NCI-H2107 treated with DMSO at 0.1 percent for 48 hours (cell line): Measurements from ENCODE around the gene RPS21.

Experiments used
- DNase-seq: peaks from one replicate; lab custom pipeline; 2025; ENCODE audit not compliant: unreplicated experiment; lab: John Stamatoyannopoulos, UW

RPS21 gene

DNA sequence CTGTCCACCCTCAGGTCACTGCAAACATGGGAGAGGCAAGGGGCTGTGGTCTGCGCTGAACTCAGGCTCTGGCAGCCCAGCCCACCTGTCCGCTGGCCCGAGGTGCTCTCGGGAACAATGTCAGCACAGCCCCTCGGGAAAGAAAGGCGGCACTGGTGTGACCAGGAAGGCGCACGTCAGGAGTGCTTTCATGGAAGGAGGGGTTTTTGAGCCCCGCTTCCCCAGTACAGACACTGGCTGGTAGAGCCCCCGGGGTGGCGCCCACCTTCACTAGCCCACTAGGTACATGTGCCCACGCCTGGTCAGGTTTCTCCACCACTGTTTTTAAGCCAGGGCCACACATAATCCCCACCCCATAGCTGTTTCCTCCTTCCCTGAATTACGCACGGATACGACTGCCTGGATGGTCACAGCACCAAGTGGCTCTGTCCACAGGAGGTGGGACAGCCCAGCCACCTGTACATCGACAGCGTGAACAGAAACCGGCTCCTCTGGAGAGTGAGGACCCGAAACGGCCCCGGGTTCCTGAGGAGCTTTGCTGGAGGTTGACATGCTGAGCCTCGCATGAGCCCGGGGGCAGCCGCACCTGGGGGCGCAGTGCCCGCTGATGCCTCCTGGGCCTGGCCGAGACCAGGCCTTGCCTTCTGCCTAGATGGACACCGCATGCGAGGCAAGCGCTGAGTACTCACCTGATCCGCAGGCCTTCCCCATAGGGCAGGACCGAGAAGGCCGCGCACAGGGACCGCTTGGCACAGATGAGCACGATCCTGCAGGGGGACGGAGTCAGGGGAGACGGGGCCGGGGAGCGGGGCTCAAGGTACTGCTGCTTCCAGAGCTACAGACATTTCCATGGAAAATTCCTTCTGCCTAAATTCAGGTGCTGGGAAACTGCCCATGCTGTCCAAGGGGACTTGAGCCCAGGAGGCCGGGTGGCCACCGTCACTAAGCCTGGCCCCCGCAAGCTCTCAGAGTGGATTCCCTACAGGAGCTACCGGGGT, 7.6 kb downstream of the RPS21 start:
- DNase-seq = no peak

DNA sequence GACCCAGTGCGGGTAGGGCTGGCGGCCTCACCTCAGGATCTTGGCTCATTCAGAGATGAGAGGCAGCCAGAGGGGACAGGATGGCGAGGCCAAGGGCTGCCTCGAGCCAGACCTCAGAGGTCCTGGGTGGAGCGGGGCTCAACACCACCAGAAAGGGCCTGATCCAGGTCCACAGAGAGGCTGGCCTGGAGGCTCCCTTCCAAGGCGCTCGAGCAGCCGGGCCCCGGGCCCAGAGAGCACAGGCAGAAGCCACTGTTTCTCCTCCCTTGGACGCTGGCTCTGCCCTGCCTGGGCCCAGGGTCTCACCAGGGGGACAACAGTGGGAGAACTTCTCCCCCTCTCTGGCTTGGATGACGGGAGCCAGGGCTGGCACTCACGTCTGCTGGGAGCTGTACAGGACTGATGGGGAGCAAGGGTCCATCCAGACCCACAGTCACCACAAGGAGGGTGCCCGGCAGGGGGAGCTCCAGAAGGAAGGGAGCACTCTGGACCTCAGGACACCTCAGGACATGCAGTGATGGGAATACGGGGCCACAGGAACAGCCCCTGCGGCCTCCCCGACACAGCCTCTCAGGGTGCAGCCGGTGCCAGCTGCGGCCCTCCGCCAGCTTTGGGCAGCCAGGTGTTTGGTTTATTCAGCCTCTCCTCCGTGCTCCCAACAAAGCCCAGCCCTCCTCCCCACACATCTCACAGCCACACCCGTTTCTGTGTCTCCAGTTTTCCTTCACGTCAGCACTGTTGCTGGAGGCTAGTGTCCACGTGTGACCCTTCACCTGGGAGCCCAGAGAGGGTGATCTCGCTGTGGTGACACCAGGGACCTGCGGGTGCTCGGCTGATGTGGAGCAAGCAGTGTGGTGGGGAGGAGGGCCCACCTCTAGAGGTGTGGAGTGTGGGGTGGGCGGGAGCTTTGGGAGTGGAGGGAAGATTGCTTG, 8.7 kb downstream of the RPS21 start:
- DNase-seq = no peak

DNA sequence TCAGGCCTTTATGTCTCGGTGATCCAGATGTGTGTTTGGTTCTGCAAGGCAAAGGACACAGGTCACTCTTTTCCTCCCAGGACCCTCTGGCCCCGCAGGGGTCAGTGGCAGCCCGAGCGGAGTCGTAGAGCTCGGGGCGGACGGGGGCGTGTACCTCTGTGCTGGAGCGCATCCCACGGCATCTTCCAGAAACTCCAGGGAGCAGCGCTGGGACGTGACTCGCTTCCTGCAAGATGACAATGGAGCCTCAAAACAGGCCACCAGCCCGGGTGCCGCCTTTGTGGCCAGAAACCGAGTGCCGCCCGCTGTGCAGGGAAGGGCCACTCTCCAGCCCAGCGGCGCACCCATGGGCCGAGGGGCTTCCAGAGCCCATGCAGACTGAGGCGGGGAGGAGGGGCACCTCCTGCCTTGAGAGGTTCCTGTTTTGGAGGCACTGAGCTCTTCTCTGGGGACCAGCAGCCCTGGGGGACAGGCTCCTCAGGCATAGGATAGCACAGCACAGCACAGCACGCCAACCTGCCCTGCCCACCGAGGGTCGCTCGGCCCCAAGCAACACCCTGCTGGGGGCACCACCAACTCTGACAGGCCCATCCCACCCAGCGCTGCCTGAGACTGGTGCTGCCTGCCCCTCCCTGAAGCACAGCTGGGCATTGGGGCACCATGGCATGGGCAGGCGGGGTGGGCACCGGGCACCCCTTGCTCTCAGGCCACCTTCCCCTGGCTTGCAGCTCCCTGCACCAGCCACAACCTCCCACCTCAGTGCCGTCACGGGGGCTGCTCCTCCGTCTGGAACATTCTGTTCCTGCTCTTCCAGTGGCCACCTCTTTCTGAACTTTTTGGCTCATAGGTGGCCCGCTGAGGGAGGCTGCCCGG, 9.7 kb downstream of the RPS21 start:
- DNase-seq = no peak

GRCh38 chr20:62398120-62398821, 11.4 kb downstream of the RPS21 start:
- DNase-seq = no peak

- no peak for DNase-seq
These were observed 13.1 kb downstream of the RPS21 start for GRCh38 chr20:62400021-62400420.

- no peak for DNase-seq
These were observed 13.6 kb downstream of the RPS21 start for GRCh38 chr20:62400541-62400940.

GRCh38 chr20:62401331-62401779, 14.5 kb downstream of the RPS21 start:
- DNase-seq = no peak

- DNase-seq = no peak
These were observed 15.7 kb downstream of the RPS21 start for GRCh38 chr20:62402456-62403150.

DNA sequence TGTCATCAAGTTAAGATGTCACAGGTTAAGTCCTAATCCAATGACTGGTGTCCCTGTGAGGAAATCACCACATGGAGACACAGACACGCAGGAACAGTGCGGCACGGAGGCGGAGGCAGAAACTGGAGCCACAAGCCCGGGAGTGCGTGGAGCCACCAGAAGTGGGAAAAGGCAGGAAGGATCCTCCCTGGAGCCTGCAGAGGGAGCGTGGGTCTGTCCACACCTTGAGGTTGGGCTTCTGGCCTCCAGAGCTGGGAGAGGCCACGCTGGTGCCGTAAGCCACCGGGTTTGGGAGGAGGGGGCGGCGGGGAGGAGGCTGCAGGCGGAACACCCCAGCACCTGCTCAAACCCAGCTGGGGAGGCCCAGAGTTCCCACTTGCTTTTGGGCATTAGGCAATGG, 16.4 kb downstream of the RPS21 start:
- DNase-seq = no peak

DNA sequence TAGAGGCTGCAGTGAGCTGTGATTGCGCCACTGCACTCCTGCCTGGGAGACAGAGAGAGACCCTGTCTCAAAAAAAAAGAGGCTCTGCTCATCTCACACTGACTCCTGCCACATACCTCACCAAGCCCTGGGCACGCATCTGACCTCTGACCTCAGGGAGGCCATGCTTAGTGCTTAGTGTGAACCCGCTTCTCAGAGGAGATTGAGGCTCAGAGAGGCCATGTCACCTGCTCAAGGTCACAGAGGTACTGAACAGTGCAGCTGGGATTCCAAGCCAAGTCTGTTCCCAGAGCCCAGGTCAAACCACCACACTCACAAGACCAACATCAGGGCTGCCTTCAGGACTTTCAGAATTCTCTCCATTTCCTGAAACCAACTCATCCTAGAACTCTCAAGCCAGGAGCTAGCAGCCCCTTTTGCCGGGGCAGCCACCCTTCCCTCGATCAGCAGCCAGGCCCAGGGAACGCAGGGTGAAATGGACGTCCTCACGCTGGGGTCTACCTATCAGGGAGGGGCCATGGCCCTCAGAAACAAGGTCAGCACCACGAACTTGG, 17.3 kb downstream of the RPS21 start:
- no peak for DNase-seq

DNA sequence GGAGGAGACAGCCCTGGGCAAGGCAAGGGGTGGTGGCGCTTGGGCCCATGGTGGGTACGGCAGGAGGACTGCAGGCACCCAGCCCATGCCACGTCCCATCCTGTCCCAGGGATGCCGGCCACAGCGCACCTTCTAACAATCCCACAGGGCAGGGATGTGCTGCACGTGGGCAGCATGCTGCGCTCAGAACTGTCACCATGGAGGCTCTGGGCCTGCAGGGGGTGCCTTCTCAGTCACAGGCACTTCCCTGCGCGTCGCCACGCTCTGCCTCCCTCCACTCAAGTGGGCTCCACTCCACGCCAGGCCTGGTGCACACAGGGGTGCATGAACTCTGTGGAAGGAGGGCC, 17.8 kb downstream of the RPS21 start:
- DNase-seq = no peak

DNA sequence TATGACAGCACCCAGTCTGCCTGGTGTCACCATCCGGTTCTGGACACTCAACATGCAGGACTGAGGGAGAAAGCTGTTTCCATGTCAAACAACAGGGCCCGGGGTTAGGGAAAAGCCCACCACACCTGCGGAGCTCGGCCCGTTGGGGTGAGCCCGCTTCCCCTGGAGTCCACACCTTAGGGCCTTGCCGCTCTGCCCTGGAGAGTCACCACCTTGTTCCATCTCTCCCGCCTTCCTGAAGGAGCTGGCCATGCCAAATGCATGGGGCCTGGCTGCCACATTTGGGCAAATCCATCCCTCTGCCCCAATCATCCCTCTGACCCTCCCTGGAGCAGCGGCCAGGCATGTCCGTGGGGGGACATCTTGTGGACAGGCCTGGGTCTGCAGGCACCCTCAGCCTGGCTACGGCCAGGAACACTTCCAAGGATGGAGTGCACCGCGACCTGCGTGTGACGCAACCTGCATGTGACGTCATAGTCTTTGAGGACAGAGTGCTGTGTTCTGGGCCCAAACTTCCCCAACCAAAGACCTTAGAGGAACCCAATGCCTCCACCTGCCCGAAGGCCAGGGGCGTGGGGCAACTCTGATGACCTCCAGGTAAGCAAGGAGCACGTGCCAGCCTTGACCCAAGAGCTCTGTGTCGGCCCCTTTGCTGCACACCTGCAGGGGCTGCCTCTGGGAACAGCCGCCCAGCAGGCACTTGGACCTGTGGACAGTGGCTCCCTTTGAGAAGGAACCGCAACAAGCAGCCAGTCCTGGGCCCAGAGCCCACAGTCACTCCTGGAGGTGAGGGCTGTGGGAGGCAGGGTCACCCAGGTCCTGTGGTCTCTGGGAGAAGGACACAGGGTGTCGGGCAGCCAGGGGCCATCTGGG, 18.4 kb downstream of the RPS21 start:
- DNase-seq = no peak

DNA sequence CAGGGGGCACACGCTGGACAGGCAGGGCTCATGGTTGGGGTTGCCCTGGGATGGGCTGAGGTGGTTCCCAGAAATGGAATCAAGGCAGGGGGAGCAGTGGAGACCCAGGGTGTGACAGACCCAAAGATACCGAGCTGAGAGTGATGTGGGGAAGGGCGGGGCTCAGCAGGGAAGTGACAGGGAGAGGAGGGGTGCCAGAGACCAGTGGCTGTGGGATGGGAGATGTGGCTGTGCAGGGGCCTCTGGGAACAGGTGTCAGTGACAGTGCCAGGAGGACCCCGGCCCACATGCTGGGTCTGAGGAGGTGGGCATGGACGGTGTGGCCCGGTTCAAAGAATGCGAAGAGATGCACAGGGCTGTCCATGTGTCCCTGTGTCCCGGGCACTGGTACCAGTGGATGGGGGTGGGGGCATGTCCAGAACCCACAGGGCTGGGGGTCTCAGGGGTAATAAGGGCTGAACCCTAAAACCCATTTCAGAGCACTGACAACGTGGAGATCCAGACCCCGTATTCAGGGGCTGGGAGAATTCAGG, 19.1 kb downstream of the RPS21 start:
- DNase-seq = no peak

GRCh38 chr20:62406635-62407176, 19.8 kb downstream of the RPS21 start:
- DNase-seq = no peak

GRCh38 chr20:62407221-62407992, 20.5 kb downstream of the RPS21 start, which contains the start of gene CABLES2:
TSS of gene CABLES2 (minus strand) at chr20:62407285. CDS start at chr20:62407276, 9 bp downstream.
- peak; percentile 76 for DNase-seq

- DNase-seq = no peak
These were observed 21.2 kb downstream of the RPS21 start for GRCh38 chr20:62408055-62408454.

GRCh38 chr20:62408640-62409039, 21.7 kb downstream of the RPS21 start:
- DNase-seq = no peak
